NB4 (cell line): ENCODE results near the gene XNDC1N.

ENCODE experiments used
- CTCF ChIP-seq: IDR thresholded peaks from one replicate; pipeline ENCODE4 v1.5.1; 2012; ENCODE audit warnings: low read depth, low read length
- MYC ChIP-seq: IDR thresholded peaks from 2 replicates; pipeline ENCODE4 v1.6.1; 2011; ENCODE audit warnings: low read depth, low read length
- POLR2A ChIP-seq: IDR thresholded peaks from 2 replicates; pipeline ENCODE4 v1.6.1; 2011; ENCODE audit warnings: mild to moderate bottlenecking; ENCODE audit not compliant: insufficient read length; ENCODE audit errors: extremely low read depth

- TF ChIP-seq CTCF (no peak), POLR2A (no peak), MYC (no peak)
These were observed 8.4 kb upstream of the XNDC1N start for GRCh38 chr11:71936825-71937224.
